Liver (tissue), 9 donors: ENCODE results near the gene GDPD5. TPM values are rescaled to one million over a fixed set of nuclear protein-coding genes. Genes with fewer than 3 reads are reported as not detected.

ENCODE experiments used
- DNase-seq: peaks from one replicate; pipeline ENCODE4 v3.0.0-alpha.2; 2017; ENCODE audit warnings: low spot score
- H3K27ac ChIP-seq, 2 donors: one replicate each; pipeline ENCODE4 v1.7.0; 2013; ENCODE audit warnings: inconsistent platforms in 2 of 2, low read length in 2 of 2, control low read depth in 1 of 2, low read depth in 1 of 2, mild to moderate bottlenecking in 1 of 2
- H3K27me3 ChIP-seq, 4 donors: one replicate each; pipeline versions ENCODE4 v1.6.1 to v1.7.0; 2013; ENCODE audit warnings: low read length in 3 of 4, inconsistent platforms in 1 of 4, mild to moderate bottlenecking in 1 of 4, moderate library complexity in 1 of 4; ENCODE audit not compliant: control insufficient read depth in 4 of 4, insufficient read depth in 4 of 4
- H3K36me3 ChIP-seq, 4 donors: one replicate each; pipeline versions ENCODE4 v1.6.1 to v1.7.0; 2013; ENCODE audit warnings: low read length in 3 of 4, mild to moderate bottlenecking in 3 of 4, low read depth in 1 of 4, moderate library complexity in 1 of 4; ENCODE audit not compliant: control insufficient read depth in 4 of 4, insufficient read depth in 3 of 4
- H3K4me1 ChIP-seq, 4 donors: one replicate each; pipeline versions ENCODE4 v1.6.1 to v1.7.0; 2013; ENCODE audit warnings: low read length in 3 of 4, mild to moderate bottlenecking in 3 of 4, moderate library complexity in 1 of 4; ENCODE audit not compliant: control insufficient read depth in 4 of 4, insufficient read depth in 4 of 4
- H3K4me3 ChIP-seq, 3 donors: one replicate each; pipeline versions ENCODE4 v1.6.1 to v1.7.0; 2013; ENCODE audit warnings: low read length in 3 of 3, control low read depth in 1 of 3, low read depth in 1 of 3, mild to moderate bottlenecking in 1 of 3
- H3K9ac ChIP-seq, 2 donors: one replicate each; pipeline ENCODE4 v1.7.0; 2013; ENCODE audit warnings: low read length in 2 of 2, mild to moderate bottlenecking in 2 of 2, moderate library complexity in 2 of 2, control low read depth in 1 of 2, low read depth in 1 of 2
- H3K9me3 ChIP-seq, 4 donors: one replicate each; pipeline versions ENCODE4 v1.6.1 to v1.7.0; 2013; ENCODE audit warnings: low read length in 3 of 4; ENCODE audit not compliant: control insufficient read depth in 4 of 4
- CTCF ChIP-seq: fragments of 150-350 bp; IDR thresholded peaks from 2 replicates; pipeline ENCODE4 v1.5.1; 2017; ENCODE audit warnings: improper control_type of control experiment, low read depth, low read length; ENCODE audit not compliant: missing input control
- EGR1 ChIP-seq, 2 donors: IDR thresholded peaks; 2 replicates each; pipeline ENCODE4 v1.6.1; 2016 to 2018; ENCODE audit warnings: antibody characterized with exemption in 2 of 2, low read depth in 2 of 2
- FOXA1 ChIP-seq: IDR thresholded peaks from 2 replicates; pipeline ENCODE4 v1.6.1; 2016; ENCODE audit warnings: antibody characterized with exemption
- FOXA2 ChIP-seq: IDR thresholded peaks from 2 replicates; pipeline ENCODE4 v1.6.1; 2016; ENCODE audit warnings: antibody characterized with exemption
- GABPA ChIP-seq, 2 donors: IDR thresholded peaks in 1 of 2; conservative IDR thresholded peaks in 1 of 2; 2 replicates each; pipeline ENCODE4 v1.6.1; 2016; ENCODE audit warnings: antibody characterized with exemption in 2 of 2, mild to moderate bottlenecking in 1 of 2, moderate library complexity in 1 of 2
- HNF4A ChIP-seq, 2 donors: conservative IDR thresholded peaks; 2 replicates each; pipeline ENCODE4 v1.6.1; 2016; ENCODE audit warnings: antibody characterized with exemption in 2 of 2, mild to moderate bottlenecking in 2 of 2
- HNF4G ChIP-seq: IDR thresholded peaks from 2 replicates; pipeline ENCODE4 v1.6.1; 2016; ENCODE audit warnings: antibody characterized with exemption
- JUND ChIP-seq, 2 donors: IDR thresholded peaks; 2 replicates each; pipeline ENCODE4 v1.6.1; 2016; ENCODE audit warnings: antibody characterized with exemption in 2 of 2
- MAX ChIP-seq: IDR thresholded peaks from 2 replicates; pipeline ENCODE4 v1.6.1; 2016; ENCODE audit warnings: antibody characterized with exemption
- NR2F2 ChIP-seq: IDR thresholded peaks from 2 replicates; pipeline ENCODE4 v1.6.1; 2016; ENCODE audit warnings: antibody characterized with exemption
- REST ChIP-seq: IDR thresholded peaks from 2 replicates; pipeline ENCODE4 v1.6.1; 2016; ENCODE audit warnings: antibody characterized with exemption, mild to moderate bottlenecking
- RXRA ChIP-seq, 2 donors: IDR thresholded peaks; 2 replicates each; pipeline ENCODE4 v1.6.1; 2017 to 2018; ENCODE audit warnings: antibody characterized with exemption in 2 of 2, mild to moderate bottlenecking in 1 of 2
- SP1 ChIP-seq: IDR thresholded peaks from 2 replicates; pipeline ENCODE4 v1.6.1; 2018; ENCODE audit warnings: antibody characterized with exemption, mild to moderate bottlenecking
- TAF1 ChIP-seq: conservative IDR thresholded peaks from 2 replicates; pipeline ENCODE4 v1.6.1; 2016; ENCODE audit warnings: antibody characterized with exemption, mild to moderate bottlenecking
- YY1 ChIP-seq: IDR thresholded peaks from 2 replicates; pipeline ENCODE4 v1.6.1; 2016; ENCODE audit warnings: antibody characterized with exemption, mild to moderate bottlenecking
- ZBTB33 ChIP-seq: IDR thresholded peaks from 2 replicates; pipeline ENCODE4 v1.6.1; 2016; ENCODE audit warnings: antibody characterized with exemption
- WGBS: extraction: QIAGEN DNeasy Blood & Tissue Kit; methylation state at CpG from one replicate; pipeline ENCODE4 v1.1.7; 2013; 5-methylcytosine and 5-hydroxymethylcytosine counted together
- polyA plus RNA-seq, 2 donors: library from polyadenylated mRNA; stranded (reverse) in 1 of 2; unstranded in 1 of 2; fragments of 200-250 nt in 1 of 2; fragments of >200 nt in 1 of 2; fragmentation: Nextera tagmentation in 1 of 2; extraction: Ambion mirVana in 1 of 2; gene quantifications; one replicate each; pipeline versions ENCODE4 v1.2.1 to v1.2.3, GENCODE V29; 2013 to 2015
- total RNA-seq, 2 donors: library from RNA; depleted of rRNA; stranded (reverse); fragments of >200 nt; gene quantifications; one replicate each; pipeline ENCODE4 v1.2.3, GENCODE V29; 2014
- donor health status: healthy.
- donor health status: healthy.
- donor health status: healthy.
- donor health status: healthy.
- donor health status: healthy.

GDPD5 gene
- total and polyA plus RNA-seq, 4 donors = 3.0 to 22.8 (median 4.2) TPM

GRCh38 chr11:75514596-75514995, 11.1 kb downstream of the GDPD5 start:
- Histone ChIP-seq H3K9ac (no peak overlapping the region), H3K27me3 (no peaks in the 10 kb centered on the region), H3K4me3 (no peak overlapping the region), H3K36me3 (no peaks in the 10 kb centered on the region), H3K9me3 (peaks cover 0 to 2% (median under 1%) of the 10 kb centered on the region in 4 donors), H3K4me1 (peaks cover 0 to 10% (median 5%) of the 10 kb centered on the region in 4 donors), H3K27ac (no peak overlapping the region)
- TF ChIP-seq SP1 (no peak), JUND (IDR thresholded peaks at IDR 0.05) (no peak), HNF4A (conservative IDR thresholded peaks at IDR 0.05) (no peak), FOXA2 (no peak), CTCF (no peak), EGR1 (IDR thresholded peaks at IDR 0.05; ENCODE audit: low read depth in 2 of 2) (no peak), GABPA (IDR thresholded peaks at IDR 0.05 in 1 of 2, conservative IDR thresholded peaks at IDR 0.05 in 1 of 2) (no peak), HNF4G (no peak), NR2F2 (no peak), MAX (no peak), TAF1 (no peak), FOXA1 (no peak), RXRA (IDR thresholded peaks at IDR 0.05) (no peak)
- no peak for DNase-seq

GRCh38 chr11:75513250-75513649, 12.5 kb downstream of the GDPD5 start:
- H3K4me3 ChIP-seq = no peak overlapping the region
- no peak overlapping the region for H3K27ac ChIP-seq
- no peaks in the 10 kb centered on the region for H3K27me3 ChIP-seq
- peaks cover 0 to 2% (median under 1%) of the 10 kb centered on the region in 4 donors for H3K9me3 ChIP-seq
- DNase-seq = no peak
- H3K36me3 ChIP-seq = no peaks in the 10 kb centered on the region
- TF ChIP-seq TAF1 = no peak
- no peak for TF ChIP-seq NR2F2
- 41% methylated on average over 5 of the region's 5 CpGs for WGBS
- H3K9ac ChIP-seq = no peak overlapping the region
- H3K4me1 ChIP-seq = peaks cover 0 to 9% (median 5%) of the 10 kb centered on the region in 4 donors

- Histone ChIP-seq H3K27me3 (no peaks in the 10 kb centered on the region), H3K9ac (no peak overlapping the region), H3K27ac (no peak overlapping the region), H3K4me1 (peaks cover 0 to 9% (median 5%) of the 10 kb centered on the region in 4 donors), H3K9me3 (no peaks in the 10 kb centered on the region), H3K4me3 (no peak overlapping the region), H3K36me3 (no peaks in the 10 kb centered on the region)
- TF ChIP-seq HNF4G (no peak), JUND (IDR thresholded peaks at IDR 0.05) (no peak), FOXA2 (no peak), SP1 (no peak), EGR1 (IDR thresholded peaks at IDR 0.05; ENCODE audit: low read depth in 2 of 2) (no peak), TAF1 (no peak), MAX (no peak), HNF4A (conservative IDR thresholded peaks at IDR 0.05) (no peak), CTCF (no peak), REST (no peak), ZBTB33 (no peak), RXRA (IDR thresholded peaks at IDR 0.05) (no peak), YY1 (no peak), FOXA1 (no peak)
- WGBS = 58% methylated on average over 5 of the region's 5 CpGs
- no peak for DNase-seq
These were observed 15.1 kb downstream of the GDPD5 start for GRCh38 chr11:75510723-75511019.
